ENCODE data around the gene TBC1D9B. TPM values are rescaled to one million over a fixed set of nuclear protein-coding genes. Genes with fewer than 3 reads are reported as not detected.

The TBC1D9B gene
- total and polyA plus RNA-seq, 9 of the 15 experiments (the other 6 are each of a cell fraction or from before 2014, with no cell fraction given), result 2.9 to 59.1 (median 33.5) TPM

DNA sequence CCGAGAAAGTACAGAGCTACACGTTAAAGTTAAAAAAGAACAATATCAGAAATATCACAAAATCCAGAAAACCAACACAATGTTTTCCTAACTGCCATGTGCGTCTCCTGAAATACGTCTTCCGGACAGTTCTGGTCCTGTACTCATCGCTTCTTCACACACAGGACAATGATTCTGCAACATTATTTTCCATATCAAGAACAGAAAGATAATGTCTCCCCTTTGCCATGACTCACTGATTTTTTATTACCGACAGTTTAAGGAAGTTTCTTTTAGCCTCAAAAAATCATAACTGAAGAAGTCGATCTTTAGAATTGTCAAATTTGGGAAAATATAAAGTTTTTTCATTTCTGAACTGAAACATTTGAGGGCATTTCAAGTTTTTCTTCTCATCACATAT lies 2.5 kb downstream of the TBC1D9B start:
- Histone ChIP-seq H3K36me3 (ENCODE audit: control insufficient read depth, insufficient read depth, low read length) (peaks cover 54% of the 10 kb centered on the region; the same call in 2 of the 3 replicates), H3K9ac (ENCODE audit: insufficient read depth in 1 of 2, low read depth in 2 of 2, low read length in 2 of 2) (no peak overlapping the region), H3K9me3 (replicated peaks; ENCODE audit: control insufficient read depth, insufficient read depth, low read depth, low read length) (no peaks in the 10 kb centered on the region), H3K4me1 (replicated peaks in 1 of 2; ENCODE audit: control insufficient read depth in 2 of 2, insufficient read depth in 2 of 2, low read length in 2 of 2) (peaks cover 6 to 43% of the 10 kb centered on the region in 2 experiments; a peak in 4 of 5 replicates), H3K9me1 (ENCODE audit: control insufficient read depth, insufficient read depth, low read length) (peaks cover 5% of the 10 kb centered on the region), H3K4me2 (ENCODE audit: insufficient read depth, low read length) (no peak overlapping the region), H3K27ac (ENCODE audit: extremely low read depth, low read depth, low read length) (peak overlapping the region; percentile 33; the same call in 2 of the 3 replicates), H4K20me1 (replicated peaks; ENCODE audit: control insufficient read depth, insufficient read depth, low read length) (no peaks in the 10 kb centered on the region), H2AFZ (ENCODE audit: low read depth, low read length) (no peak overlapping the region), H3K79me2 (ENCODE audit: control insufficient read depth, insufficient read depth, low read length) (peaks cover 25% of the 10 kb centered on the region), H3K4me3 (no peak overlapping the region), H3K27me3 (ENCODE audit: control insufficient read depth in 2 of 2, insufficient read depth in 2 of 2, low read length in 2 of 2) (no peaks in the 10 kb centered on the region)
- ChIA-PET POLR2A (interaction anchor here (1.1 kb wide), 1 partner anchor 17 kb away, joined by 3 read pairs; no protein-coding TSS in a partner anchor), CTCF (ENCODE audit: low intra/inter-chr PET ratio) (no interaction called here)
- no peak for DNase-seq (ENCODE audit: extremely low read depth in 1 of 4, low spot score in 3 of 4)
- in situ Hi-C loops (cut with MboI) (no loop called here), intact Hi-C loops (cut with micrococcal nuclease) (loop anchor here (5.0 kb wide), 1 partner anchor 98 kb away; the partner anchor contains the start of gene MGAT4B)
- no peak for ATAC-seq
- TF ChIP-seq MAFG (tag; conservative IDR thresholded peaks at IDR 0.05) (peak; percentile 41; the same call in 1 of the 2 replicates), ARID1B (IDR thresholded peaks at IDR 0.05) (peak; percentile 22; the same call in 1 of the 2 replicates), C11orf30 (IDR thresholded peaks at IDR 0.05; ENCODE audit: low read depth) (0 out of 2 replicates have a peak, but pooled peaks have one; percentile 5), JUND (IDR thresholded peaks at IDR 0.05; ENCODE audit: borderline replicate concordance, low read depth, low read length) (0 out of 2 replicates have a peak, but pooled peaks have one; percentile 12), JUND (tag; IDR thresholded peaks at IDR 0.05; ENCODE audit: borderline replicate concordance, low read depth, low read length) (no peak), NFE2 (IDR thresholded peaks at IDR 0.05; ENCODE audit: low read depth) (peak; percentile 52; the same call in 1 of the 2 replicates)
- TF ChIP-seq, protein P1, sequence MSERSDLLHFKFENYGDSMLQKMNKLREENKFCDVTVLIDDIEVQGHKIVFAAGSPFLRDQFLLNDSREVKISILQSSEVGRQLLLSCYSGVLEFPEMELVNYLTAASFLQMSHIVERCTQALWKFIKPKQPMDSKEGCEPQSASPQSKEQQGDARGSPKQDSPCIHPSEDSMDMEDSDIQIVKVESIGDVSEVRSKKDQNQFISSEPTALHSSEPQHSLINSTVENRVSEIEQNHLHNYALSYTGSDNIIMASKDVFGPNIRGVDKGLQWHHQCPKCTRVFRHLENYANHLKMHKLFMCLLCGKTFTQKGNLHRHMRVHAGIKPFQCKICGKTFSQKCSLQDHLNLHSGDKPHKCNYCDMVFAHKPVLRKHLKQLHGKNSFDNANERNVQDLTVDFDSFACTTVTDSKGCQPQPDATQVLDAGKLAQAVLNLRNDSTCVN (CRISPR knock-in tag; IDR thresholded peaks at IDR 0.05), result no peak
- TF ChIP-seq, protein P2, sequence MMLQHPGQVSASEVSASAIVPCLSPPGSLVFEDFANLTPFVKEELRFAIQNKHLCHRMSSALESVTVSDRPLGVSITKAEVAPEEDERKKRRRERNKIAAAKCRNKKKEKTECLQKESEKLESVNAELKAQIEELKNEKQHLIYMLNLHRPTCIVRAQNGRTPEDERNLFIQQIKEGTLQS (IDR thresholded peaks at IDR 0.05), result peak; percentile 27; the same call in 1 of the 2 replicates
- TF ChIP-seq, protein P2 (CRISPR knock-in tag; conservative IDR thresholded peaks at IDR 0.05), result no peak
- TF ChIP-seq, protein P3, sequence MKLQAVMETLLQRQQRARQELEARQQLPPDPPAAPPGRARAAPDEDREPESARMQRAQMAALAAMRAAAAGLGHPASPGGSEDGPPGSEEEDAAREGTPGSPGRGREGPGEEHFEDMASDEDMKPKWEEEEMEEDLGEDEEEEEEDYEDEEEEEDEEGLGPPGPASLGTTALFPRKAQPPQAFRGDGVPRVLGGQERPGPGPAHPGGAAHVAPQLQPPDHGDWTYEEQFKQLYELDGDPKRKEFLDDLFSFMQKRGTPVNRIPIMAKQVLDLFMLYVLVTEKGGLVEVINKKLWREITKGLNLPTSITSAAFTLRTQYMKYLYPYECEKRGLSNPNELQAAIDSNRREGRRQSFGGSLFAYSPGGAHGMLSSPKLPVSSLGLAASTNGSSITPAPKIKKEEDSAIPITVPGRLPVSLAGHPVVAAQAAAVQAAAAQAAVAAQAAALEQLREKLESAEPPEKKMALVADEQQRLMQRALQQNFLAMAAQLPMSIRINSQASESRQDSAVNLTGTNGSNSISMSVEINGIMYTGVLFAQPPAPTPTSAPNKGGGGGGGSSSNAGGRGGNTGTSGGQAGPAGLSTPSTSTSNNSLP (IDR thresholded peaks at IDR 0.05; ENCODE audit: borderline replicate concordance, low read depth, low read length), result no peak
- peak; percentile 68 for FAIRE-seq
- WGBS (ENCODE audit: insufficient coverage, low coverage, missing lambda C conversion rate), result 71% methylated on average over 8 of the region's 8 CpGs
- BruUV-seq (replicated peaks), result no TSS peak

All from K562 (cell line).